ENCODE results near the gene GOLGA7B. TPM values are rescaled to one million over a fixed set of nuclear protein-coding genes. Genes with fewer than 3 reads are reported as not detected.

GOLGA7B gene
- total and polyA plus RNA-seq, 2 of the 4 experiments (the other 2 are of a cell fraction), result not detected

GRCh38 chr10:97907830-97908229 is 58.2 kb downstream of the GOLGA7B start:
- WGBS, 2 experiments (ENCODE audit: extremely low coverage in 2 of 2, insufficient read length in 1 of 2), result 62% methylated on average over 4 of the region's 12 CpGs; no CpG with 5 or more reads in 1 of the 2 experiments
- dilution Hi-C loops (cut with HindIII; ENCODE audit: low sequenced_read_pairs, unreplicated experiment), result no loop called here

More at GRCh38 chr10:97907830-97908229, 58.2 kb downstream of the GOLGA7B start:
- Histone ChIP-seq H3K14ac (replicated peaks; ENCODE audit: low read depth, low read length) (no peak overlapping the region), H3K4me1 (ENCODE audit: control insufficient read depth, insufficient read depth, low read length) (no peaks in the 10 kb centered on the region), H3K9me1 (ENCODE audit: insufficient read depth, low read length) (no peaks in the 10 kb centered on the region), H3K9ac (ENCODE audit: low read depth, low read length) (no peak overlapping the region), H3K9me3 (ENCODE audit: control insufficient read depth, insufficient read depth, low read length) (no peaks in the 10 kb centered on the region), H3K36me3 (ENCODE audit: control insufficient read depth, insufficient read depth, low read length) (no peaks in the 10 kb centered on the region), H4K8ac (ENCODE audit: low read depth in 2 of 2, low read length in 2 of 2) (no peak overlapping the region), H3K79me1 (ENCODE audit: low read depth in 1 of 2, low read length in 2 of 2) (no peaks in the 10 kb centered on the region), H4K5ac (ENCODE audit: low read depth, low read length) (no peak overlapping the region), H2AFZ (replicated peaks; ENCODE audit: low read length, poor library complexity) (no peak overlapping the region), H3K18ac (ENCODE audit: low read depth, low read length) (no peak overlapping the region), H3K4me3 (ENCODE audit: insufficient read depth, low read depth, low read length) (no peak overlapping the region), H2BK15ac (ENCODE audit: low read depth, low read length) (no peak overlapping the region), H4K20me1 (ENCODE audit: insufficient read depth, low read length) (no peaks in the 10 kb centered on the region), H3K4ac (ENCODE audit: low read depth, low read length) (no peak overlapping the region), H3K27ac (ENCODE audit: insufficient read depth, low read length) (no peak overlapping the region), H3K27me3 (ENCODE audit: control insufficient read depth, insufficient read depth, low read length) (peaks cover 31% of the 10 kb centered on the region), H2AK5ac (ENCODE audit: low read depth, low read length) (no peak overlapping the region), H2AK9ac (replicated peaks; ENCODE audit: low read depth, low read length, poor library complexity) (no peak overlapping the region), H2BK5ac (ENCODE audit: low read depth, low read length, poor library complexity, severe bottlenecking) (no peak overlapping the region), H2BK120ac (ENCODE audit: low read depth, low read length) (no peak overlapping the region), H4K91ac (ENCODE audit: insufficient read depth, low read depth, low read length) (no peak overlapping the region), H3K56ac (ENCODE audit: extremely low read depth, insufficient read depth, low read length) (no peak overlapping the region), H2BK20ac (ENCODE audit: low read depth, low read length) (no peak overlapping the region), H3K4me2 (ENCODE audit: low read depth, low read length) (no peak overlapping the region), H3K23ac (ENCODE audit: low read depth, low read length) (no peak overlapping the region)
- ATAC-seq (ENCODE audit: low read depth) (no peak), DNase-seq (no peak)
- TF ChIP-seq POLR2A (IDR thresholded peaks at IDR 0.05; ENCODE audit: low read depth, low read length), result no peak
- no peak for TF ChIP-seq RFX5 (IDR thresholded peaks at IDR 0.05; ENCODE audit: low read depth, low read length)
- no peak for TF ChIP-seq RAD21 (IDR thresholded peaks at IDR 0.05; ENCODE audit: low read length)
- TF ChIP-seq MAZ (IDR thresholded peaks at IDR 0.05; ENCODE audit: borderline replicate concordance, low read depth, low read length), result no peak
- no peak for TF ChIP-seq CEBPB (IDR thresholded peaks at IDR 0.05; ENCODE audit: low read depth, low read length)
- TF ChIP-seq USF2 (IDR thresholded peaks at IDR 0.05; ENCODE audit: low read depth, low read length), result no peak
- TF ChIP-seq BHLHE40 (IDR thresholded peaks at IDR 0.05; ENCODE audit: low read depth, low read length), result no peak
- TF ChIP-seq CTCF (conservative IDR thresholded peaks at IDR 0.05; ENCODE audit: low read depth, low read length), result no peak
- TF ChIP-seq SMC3 (IDR thresholded peaks at IDR 0.05; ENCODE audit: low read depth, low read length), result no peak
- no peak for TF ChIP-seq MAFK (IDR thresholded peaks at IDR 0.05; ENCODE audit: low read depth, low read length)
- no TSS peak for BruUV-seq (replicated peaks)
- in situ Hi-C loops (cut with MboI; ENCODE audit: low sequenced_read_pairs), result no loop called here
- intact Hi-C loops (cut with micrococcal nuclease), result no loop called here
- ChIA-PET CTCF (no interaction called here), POLR2A (ENCODE audit: unreplicated experiment) (no interaction called here)
